ENCODE measurements around the gene LRRC27. TPM values are rescaled to one million over a fixed set of nuclear protein-coding genes. Genes with fewer than 3 reads are reported as not detected.

LRRC27 gene
- polyA plus RNA-seq, 3 donors, result 3.6 to 12.8 (median 3.6) TPM

GRCh38 chr10:132293201-132293812 is 38.7 kb upstream of the LRRC27 start:
- no peak overlapping the region for H3K4me3 ChIP-seq (replicated peaks in 1 of 3; ENCODE audit: low read depth in 2 of 3, low read length in 3 of 3)
- H3K27me3 Mint-ChIP-seq (ENCODE audit: low read depth in 3 of 3), result peaks cover 3 to 21% (median 4%) of the 10 kb centered on the region in 3 donors
- no peak overlapping the region for H3K4me2 ChIP-seq (replicated peaks; ENCODE audit: extremely low read depth, low read length, poor library complexity, severe bottlenecking)
- H3K36me3 ChIP-seq (replicated peaks in 1 of 2; ENCODE audit: control insufficient read depth in 1 of 2, insufficient read depth in 2 of 2, low read length in 2 of 2), result no peaks in the 10 kb centered on the region
- H3K9me3 ChIP-seq (replicated peaks in 1 of 2; ENCODE audit: control insufficient read depth in 1 of 2, insufficient read depth in 1 of 2, low read length in 2 of 2), result no peaks in the 10 kb centered on the region
- no peak overlapping the region for H3K27ac ChIP-seq (ENCODE audit: low read depth in 1 of 2, low read length in 2 of 2)
- no peak overlapping the region for H3K9ac ChIP-seq (ENCODE audit: insufficient read depth, low read length, poor library complexity, severe bottlenecking)
- no peak overlapping the region for H3K27ac Mint-ChIP-seq
- peaks cover 0 to under 1% of the 10 kb centered on the region in 2 donors for H3K27me3 ChIP-seq (ENCODE audit: control insufficient read depth in 2 of 2, insufficient read depth in 2 of 2, low read length in 2 of 2)
- no peak overlapping the region for H3K4me3 Mint-ChIP-seq
- no peak overlapping the region for H2AFZ ChIP-seq (ENCODE audit: insufficient read depth, low read depth, low read length, poor library complexity, severe bottlenecking)
- no peaks in the 10 kb centered on the region for H3K79me2 ChIP-seq (ENCODE audit: insufficient read depth, low read length)
- no peak for DNase-seq
- no peaks in the 10 kb centered on the region for H3K4me1 ChIP-seq (ENCODE audit: control insufficient read depth in 1 of 2, insufficient read depth in 2 of 2, low read length in 2 of 2)
- peaks cover 12% of the 10 kb centered on the region for H3K4me1 Mint-ChIP-seq
- WGBS (ENCODE audit: insufficient coverage), result 94% methylated on average over 16 of the region's 16 CpGs
- H4K20me1 ChIP-seq (ENCODE audit: insufficient read depth, low read length), result peaks cover 86% of the 10 kb centered on the region
- TF ChIP-seq CTCF (IDR thresholded peaks at IDR 0.05), result no peak
- peaks cover 0 to 11% (median 3%) of the 10 kb centered on the region in 7 donors for H3K9me3 Mint-ChIP-seq
- peaks cover 0 to 4% of the 10 kb centered on the region in 2 donors for H3K36me3 Mint-ChIP-seq
- intact Hi-C loops (cut with micrococcal nuclease), result no loop called here

- Mint-ChIP-seq H3K27ac (peak overlapping the region in 1 of 7 donors; percentile 64), H3K9me3 (peaks cover 0 to 7% (median 3%) of the 10 kb centered on the region in 7 donors), H3K27me3 (ENCODE audit: low read depth in 3 of 3) (peaks cover 3 to 22% (median 5%) of the 10 kb centered on the region in 3 donors), H3K4me3 (no peak overlapping the region), H3K4me1 (peaks cover 12% of the 10 kb centered on the region), H3K36me3 (peaks cover 0 to 4% of the 10 kb centered on the region in 2 donors)
- Histone ChIP-seq H3K4me1 (ENCODE audit: control insufficient read depth in 1 of 2, insufficient read depth in 2 of 2, low read length in 2 of 2) (no peaks in the 10 kb centered on the region), H3K9ac (ENCODE audit: insufficient read depth, low read length, poor library complexity, severe bottlenecking) (no peak overlapping the region), H3K4me3 (replicated peaks in 1 of 3; ENCODE audit: low read depth in 2 of 3, low read length in 3 of 3) (no peak overlapping the region), H3K27me3 (ENCODE audit: control insufficient read depth in 2 of 2, insufficient read depth in 2 of 2, low read length in 2 of 2) (no peaks in the 10 kb centered on the region), H3K36me3 (replicated peaks in 1 of 2; ENCODE audit: control insufficient read depth in 1 of 2, insufficient read depth in 2 of 2, low read length in 2 of 2) (no peaks in the 10 kb centered on the region), H3K27ac (ENCODE audit: low read depth in 1 of 2, low read length in 2 of 2) (no peak overlapping the region), H2AFZ (ENCODE audit: insufficient read depth, low read depth, low read length, poor library complexity, severe bottlenecking) (no peak overlapping the region), H4K20me1 (ENCODE audit: insufficient read depth, low read length) (peaks cover 87% of the 10 kb centered on the region), H3K9me3 (replicated peaks in 1 of 2; ENCODE audit: control insufficient read depth in 1 of 2, insufficient read depth in 1 of 2, low read length in 2 of 2) (no peaks in the 10 kb centered on the region), H3K79me2 (ENCODE audit: insufficient read depth, low read length) (no peaks in the 10 kb centered on the region), H3K4me2 (replicated peaks; ENCODE audit: extremely low read depth, low read length, poor library complexity, severe bottlenecking) (no peak overlapping the region)
- intact Hi-C loops (cut with micrococcal nuclease), result no loop called here
- WGBS (ENCODE audit: insufficient coverage), result 94% methylated on average over 23 of the region's 25 CpGs
- no peak for DNase-seq
- TF ChIP-seq CTCF (IDR thresholded peaks at IDR 0.05), result no peak
Measured at GRCh38 chr10:132293813-132294520, 38.0 kb upstream of the LRRC27 start.
